Lung (tissue), 12 donors: ENCODE data around the gene KIAA0586. TPM values are rescaled to one million over a fixed set of nuclear protein-coding genes. Genes with fewer than 3 reads are reported as not detected.

Source experiments
- ATAC-seq: fragments of 200-7000 bp; cut with Tn5 transposase; one replicate; pipeline ENCODE4 v1.9.1; 2020; ENCODE audit warnings: moderate number of reproducible peaks; ENCODE audit not compliant: insufficient read depth, low FRiP score
- DNase-seq, 3 donors: peaks; one replicate each; pipeline ENCODE4 v3.0.0-alpha.2; 2013 to 2017
- H3K27ac ChIP-seq, 2 donors: one replicate each; pipeline ENCODE4 v1.5.1; 2013; ENCODE audit warnings: mild to moderate bottlenecking in 2 of 2, moderate library complexity in 2 of 2, control low read depth in 1 of 2, inconsistent platforms in 1 of 2, low read depth in 1 of 2, low read length in 1 of 2
- H3K27me3 ChIP-seq, 3 donors: one replicate each; pipeline ENCODE4 v1.5.1; 2013; ENCODE audit warnings: low read length in 2 of 3; ENCODE audit not compliant: control insufficient read depth in 3 of 3, insufficient read depth in 3 of 3
- H3K36me3 ChIP-seq, 4 donors: one replicate each; pipeline ENCODE4 v1.5.1; 2013; ENCODE audit warnings: low read length in 4 of 4, mild to moderate bottlenecking in 1 of 4, moderate library complexity in 1 of 4; ENCODE audit not compliant: control insufficient read depth in 4 of 4, insufficient read depth in 4 of 4
- H3K4me1 ChIP-seq, 5 donors: one replicate each; pipeline ENCODE4 v1.5.1; 2013; ENCODE audit warnings: low read length in 5 of 5, mild to moderate bottlenecking in 2 of 5, moderate library complexity in 1 of 5; ENCODE audit not compliant: control insufficient read depth in 5 of 5, insufficient read depth in 5 of 5
- H3K4me3 ChIP-seq: one replicate; pipeline ENCODE4 v1.5.1; 2013; ENCODE audit warnings: mild to moderate bottlenecking, control low read depth, moderate library complexity
- H3K9ac ChIP-seq, 2 donors: one replicate each; pipeline ENCODE4 v1.5.1; 2013; ENCODE audit warnings: low read length in 2 of 2, control low read depth in 1 of 2; ENCODE audit not compliant: insufficient read depth in 1 of 2
- H3K9me3 ChIP-seq, 4 donors: one replicate each; pipeline ENCODE4 v1.5.1; 2013; ENCODE audit warnings: low read length in 3 of 4, mild to moderate bottlenecking in 1 of 4, moderate library complexity in 1 of 4; ENCODE audit not compliant: control insufficient read depth in 4 of 4, insufficient read depth in 3 of 4
- CTCF ChIP-seq: IDR thresholded peaks from 2 replicates; pipeline ENCODE4 v1.5.1; 2012; ENCODE audit warnings: mild to moderate bottlenecking; ENCODE audit errors: control extremely low read depth, extremely low read depth
- WGBS, 2 donors: extraction: QIAGEN DNeasy Blood & Tissue Kit; methylation state at CpG; one replicate each; pipeline ENCODE4 v1.1.7; 2013; 5-methylcytosine and 5-hydroxymethylcytosine counted together
- polyA plus RNA-seq, 2 donors: library from polyadenylated mRNA; stranded (reverse); fragments of 200-250 nt; gene quantifications; one replicate each; pipeline ENCODE4 v1.2.1, GENCODE V29; 2013
- total RNA-seq, 2 donors: library from RNA; depleted of rRNA in 1 of 2; stranded (reverse); fragments of >200 nt in 1 of 2; gene quantifications; one replicate each; pipeline ENCODE4 v1.2.1, GENCODE V29; 2014 to 2021
- donor health status: control.
- donor health status: control.
- donor health status: Bipolar disorder and iron deficiency.
- donor health status: healthy.
- donor health status: DM: yes; HTN: yes; CAD: no.

Gene KIAA0586
- total and polyA plus RNA-seq, 4 donors = 5.3 to 30.1 (median 9.6) TPM

- WGBS, 2 donors = 59 to 61% methylated on average over 9 of the region's 9 CpGs
- no peaks in the 10 kb centered on the region for H3K27me3 ChIP-seq
- DNase-seq (peak in 2 of 3 donors; percentile 17 to 23), ATAC-seq (no peak)
- peaks cover 0 to 24% (median 13%) of the 10 kb centered on the region in 5 donors for H3K4me1 ChIP-seq
- no peak overlapping the region for H3K27ac ChIP-seq
- H3K36me3 ChIP-seq = no peaks in the 10 kb centered on the region
- no peak overlapping the region for H3K9ac ChIP-seq
- no peak overlapping the region for H3K4me3 ChIP-seq
- TF ChIP-seq CTCF = no peak
- no peaks in the 10 kb centered on the region for H3K9me3 ChIP-seq
These were observed 144.4 kb downstream of the KIAA0586 start for GRCh38 chr14:58571769-58572472.

- Histone ChIP-seq H3K9me3 (no peaks in the 10 kb centered on the region), H3K4me3 (no peak overlapping the region), H3K9ac (no peak overlapping the region), H3K4me1 (peaks cover 0 to 24% (median 13%) of the 10 kb centered on the region in 5 donors), H3K36me3 (no peaks in the 10 kb centered on the region), H3K27ac (no peak overlapping the region), H3K27me3 (no peaks in the 10 kb centered on the region)
- 74 to 83% methylated on average over 1 of the region's 1 CpG for WGBS, 2 donors
- no peak for DNase-seq
- no peak for ATAC-seq
- TF ChIP-seq CTCF = no peak
These were observed 144.9 kb downstream of the KIAA0586 start for GRCh38 chr14:58572473-58572853.

- H3K36me3 ChIP-seq = no peaks in the 10 kb centered on the region
- DNase-seq (no peak), ATAC-seq (no peak)
- no peaks in the 10 kb centered on the region for H3K9me3 ChIP-seq
- H3K27me3 ChIP-seq = no peaks in the 10 kb centered on the region
- TF ChIP-seq CTCF = no peak
- H3K4me1 ChIP-seq = peaks cover 0 to 24% (median 13%) of the 10 kb centered on the region in 5 donors
- no peak overlapping the region for H3K27ac ChIP-seq
- H3K9ac ChIP-seq = no peak overlapping the region
- WGBS, 2 donors = 88 to 90% methylated on average over 2 of the region's 2 CpGs
- H3K4me3 ChIP-seq = no peak overlapping the region
These were observed 145.3 kb downstream of the KIAA0586 start for GRCh38 chr14:58572863-58573262.

GRCh38 chr14:58574623-58575022 is 147.1 kb downstream of the KIAA0586 start:
- H3K9me3 ChIP-seq = no peaks in the 10 kb centered on the region
- H3K27ac ChIP-seq = no peak overlapping the region

More at GRCh38 chr14:58574623-58575022, 147.1 kb downstream of the KIAA0586 start:
- H3K4me3 ChIP-seq = no peak overlapping the region
- DNase-seq (no peak), ATAC-seq (no peak)
- H3K27me3 ChIP-seq = no peaks in the 10 kb centered on the region
- H3K4me1 ChIP-seq = peaks cover 0 to 24% (median 13%) of the 10 kb centered on the region in 5 donors
- no peak for TF ChIP-seq CTCF
- no peak overlapping the region for H3K9ac ChIP-seq
- no peaks in the 10 kb centered on the region for H3K36me3 ChIP-seq
- 88 to 93% methylated on average over 2 of the region's 2 CpGs for WGBS, 2 donors
